IMR-90 (cell line): Measurements from ENCODE around the gene TMEM184B. TPM values are rescaled to one million over a fixed set of nuclear protein-coding genes. Genes with fewer than 3 reads are reported as not detected.

Experiments used
- ATAC-seq: fragments of 200-7000 bp; cut with Tn5 transposase; 2 replicates; pipeline ENCODE4 v1.9.1; 2020; ENCODE audit warnings: low read depth, mild to moderate bottlenecking, moderate library complexity
- BruUV-seq: library from RNA; stranded (reverse); fragments of 400-500 nt; replicated peaks from 2 replicates; lab custom pipeline; 2021; lab: Mats Ljungman, UMichigan
- CTCF ChIA-PET: fragments of 300-600 bp; formaldehyde crosslinking; extraction: SDS; loops from one replicate; lab custom pipeline; 2021; ENCODE audit warnings: antibody characterized with exemption; lab: Yijun Ruan, JAX
- POLR2A ChIA-PET: fragments of 300-600 bp; sonication (Branson Sonifier 250); formaldehyde crosslinking; loops from one replicate; lab custom pipeline; 2022; ENCODE audit warnings: antibody characterized with exemption; ENCODE audit not compliant: unreplicated experiment; lab: Charles Lee
- DNase-seq: peaks from one replicate; pipeline ENCODE4 v3.0.0; 2013
- H2AFZ ChIP-seq: replicated peaks from 2 replicates; pipeline ENCODE3; 2013; ENCODE audit warnings: low read length, mild to moderate bottlenecking; ENCODE audit not compliant: poor library complexity
- H2AK5ac ChIP-seq: 2 replicates; pipeline ENCODE4 v1.6.1; 2013; ENCODE audit warnings: low read depth, low read length, inconsistent platforms
- H2AK9ac ChIP-seq: replicated peaks from 2 replicates; pipeline ENCODE3; 2013; ENCODE audit warnings: mild to moderate bottlenecking, low read depth, low read length, moderate library complexity; ENCODE audit not compliant: poor library complexity
- H2BK120ac ChIP-seq: 2 replicates; pipeline ENCODE4 v1.6.1; 2013; ENCODE audit warnings: low read depth, low read length, inconsistent platforms
- H2BK15ac ChIP-seq: 3 replicates; pipeline ENCODE4 v1.6.1; 2013; ENCODE audit warnings: low read depth, low read length, inconsistent platforms
- H2BK20ac ChIP-seq: 2 replicates; pipeline ENCODE4 v1.6.1; 2013; ENCODE audit warnings: low read depth, mild to moderate bottlenecking, inconsistent platforms, low read length, moderate library complexity
- H2BK5ac ChIP-seq: 2 replicates; pipeline ENCODE4 v1.6.1; 2013; ENCODE audit warnings: mild to moderate bottlenecking, low read depth, low read length, inconsistent platforms; ENCODE audit not compliant: poor library complexity, severe bottlenecking
- H3K14ac ChIP-seq: replicated peaks from 2 replicates; pipeline ENCODE4 v1.6.1; 2013; ENCODE audit warnings: low read depth, low read length, inconsistent platforms
- H3K18ac ChIP-seq: 2 replicates; pipeline ENCODE4 v1.6.1; 2013; ENCODE audit warnings: low read depth, low read length, control low read depth
- H3K23ac ChIP-seq: 2 replicates; pipeline ENCODE4 v1.6.1; 2013; ENCODE audit warnings: low read depth, low read length, inconsistent platforms
- H3K27ac ChIP-seq: 2 replicates; pipeline ENCODE4 v1.5.1; 2013; ENCODE audit warnings: mild to moderate bottlenecking, control low read depth, low read length; ENCODE audit not compliant: insufficient read depth
- H3K27me3 ChIP-seq: 2 replicates; pipeline ENCODE4 v1.6.1; 2013; ENCODE audit warnings: low read length; ENCODE audit not compliant: control insufficient read depth, insufficient read depth
- H3K36me3 ChIP-seq: 2 replicates; pipeline ENCODE4 v1.6.1; 2013; ENCODE audit warnings: low read length, mixed read lengths; ENCODE audit not compliant: control insufficient read depth, insufficient read depth
- H3K4ac ChIP-seq: 2 replicates; pipeline ENCODE4 v1.6.1; 2013; ENCODE audit warnings: low read depth, low read length, inconsistent platforms
- H3K4me1 ChIP-seq: 2 replicates; pipeline ENCODE4 v1.6.1; 2013; ENCODE audit warnings: low read length, mixed read lengths; ENCODE audit not compliant: control insufficient read depth, insufficient read depth
- H3K4me2 ChIP-seq: 2 replicates; pipeline ENCODE4 v1.6.1; 2013; ENCODE audit warnings: low read depth, mild to moderate bottlenecking, control low read depth, low read length, moderate library complexity
- H3K4me3 ChIP-seq: 2 replicates; pipeline ENCODE4 v1.5.1; 2013; ENCODE audit warnings: low read depth, mild to moderate bottlenecking, control low read depth, low read length, moderate library complexity; ENCODE audit not compliant: insufficient read depth
- H3K56ac ChIP-seq: 2 replicates; pipeline ENCODE4 v1.6.1; 2013; ENCODE audit warnings: low read length, inconsistent platforms; ENCODE audit not compliant: insufficient read depth; ENCODE audit errors: extremely low read depth
- H3K79me1 ChIP-seq, 2 experiments: 2 replicates each; pipeline ENCODE4 v1.6.1; 2013; ENCODE audit warnings: low read length in 2 of 2, inconsistent platforms in 1 of 2, low read depth in 1 of 2
- H3K9ac ChIP-seq: 2 replicates; pipeline ENCODE4 v1.6.1; 2013; ENCODE audit warnings: low read depth, low read length, control low read depth
- H3K9me1 ChIP-seq: 2 replicates; pipeline ENCODE4 v1.6.1; 2013; ENCODE audit warnings: low read length, inconsistent platforms; ENCODE audit not compliant: insufficient read depth
- H3K9me3 ChIP-seq: 2 replicates; pipeline ENCODE4 v1.6.1; 2013; ENCODE audit warnings: low read length; ENCODE audit not compliant: control insufficient read depth, insufficient read depth
- H4K20me1 ChIP-seq: 2 replicates; pipeline ENCODE4 v1.6.1; 2013; ENCODE audit warnings: low read length, inconsistent platforms; ENCODE audit not compliant: insufficient read depth
- H4K5ac ChIP-seq: 2 replicates; pipeline ENCODE4 v1.6.1; 2013; ENCODE audit warnings: mild to moderate bottlenecking, low read depth, low read length, control low read depth
- H4K8ac ChIP-seq, 2 experiments: 2 replicates each; pipeline ENCODE4 v1.6.1; 2013; ENCODE audit warnings: low read depth in 2 of 2, low read length in 2 of 2, control low read depth in 1 of 2, inconsistent platforms in 1 of 2
- H4K91ac ChIP-seq: 2 replicates; pipeline ENCODE4 v1.6.1; 2013; ENCODE audit warnings: low read depth, low read length, inconsistent platforms; ENCODE audit not compliant: insufficient read depth
- ELK1 ChIP-seq: fragments of 150-350 bp; IDR thresholded peaks from 2 replicates; pipeline ENCODE4 v1.6.1; 2016; ENCODE audit warnings: low read depth, mild to moderate bottlenecking, low read length, moderate library complexity, borderline replicate concordance
- MAFK ChIP-seq: IDR thresholded peaks from 2 replicates; pipeline ENCODE4 v1.6.1; 2012; ENCODE audit warnings: low read depth, low read length, improper control_type of control experiment
- MXI1 ChIP-seq: IDR thresholded peaks from 2 replicates; pipeline ENCODE4 v1.6.1; 2012; ENCODE audit warnings: low read depth, mild to moderate bottlenecking, low read length, moderate library complexity, borderline replicate concordance
- NFE2L2 ChIP-seq: fragments of 150-350 bp; IDR thresholded peaks from 2 replicates; pipeline ENCODE4 v1.6.1; 2016; ENCODE audit warnings: low read depth, mild to moderate bottlenecking, low read length
- POLR2A ChIP-seq: IDR thresholded peaks from 2 replicates; pipeline ENCODE4 v1.6.1; 2012; ENCODE audit warnings: mild to moderate bottlenecking, low read depth, low read length
- RCOR1 ChIP-seq: IDR thresholded peaks from 2 replicates; pipeline ENCODE4 v1.6.1; 2012; ENCODE audit warnings: mild to moderate bottlenecking, low read length, improper control_type of control experiment; ENCODE audit not compliant: insufficient replicate concordance
- SMC3 ChIP-seq: fragments of 150-350 bp; IDR thresholded peaks from 2 replicates; pipeline ENCODE4 v1.6.1; 2016; ENCODE audit warnings: low read depth, mild to moderate bottlenecking, antibody characterized with exemption, low read length, moderate library complexity
- USF2 ChIP-seq: fragments of 150-350 bp; IDR thresholded peaks from 2 replicates; pipeline ENCODE4 v1.6.1; 2017; ENCODE audit warnings: mild to moderate bottlenecking, antibody characterized with exemption, low read length, low read depth
- WGBS, 2 experiments: methylation state at CpG; one replicate each; pipeline versions ENCODE4 v1.1.5 to v1.1.7; 2013; ENCODE audit warnings: missing lambda C conversion rate in 2 of 2; ENCODE audit not compliant: insufficient read length in 1 of 2; ENCODE audit errors: extremely low coverage in 2 of 2; 5-methylcytosine and 5-hydroxymethylcytosine counted together
- dilution Hi-C: fragments of 300-500 bp; cut with HindIII; formaldehyde crosslinking; loops from one replicate; pipeline ENCODE4 v1.14.3; 2018; ENCODE audit warnings: low sequenced_read_pairs; ENCODE audit not compliant: unreplicated experiment
- in situ Hi-C: fragments of 300-500 bp; cut with MboI; formaldehyde crosslinking; loops from 3 replicates; pipeline ENCODE4 v1.14.3; 2019; ENCODE audit warnings: low sequenced_read_pairs, inconsistent platforms, mixed read lengths
- intact Hi-C: fragments of 100-400 bp; cut with micrococcal nuclease; formaldehyde crosslinking; loops from 2 replicates; pipeline ENCODE4 v1.10.0; 2022
- polyA plus RNA-seq, 3 experiments: library from polyadenylated mRNA; depleted of rRNA; stranded (reverse); fragments of >200 nt; gene quantifications; 2 replicates each; pipeline ENCODE4 v1.2.3, GENCODE V29; 2012; ENCODE audit warnings: low replicate concordance in 1 of 3
- total RNA-seq: library from RNA; depleted of rRNA; stranded (reverse); fragments of >200 nt; gene quantifications from 2 replicates; pipeline ENCODE4 v1.2.3, GENCODE V29; 2012

Gene TMEM184B
- total and polyA plus RNA-seq, 2 of the 4 experiments (the other 2 are of a cell fraction) = 9.1 to 81.1 TPM

- TF ChIP-seq MAFK (no peak), NFE2L2 (no peak), USF2 (peak; percentile 41; the same call in 1 of the 2 replicates)
Measured at GRCh38 chr22:38239101-38239761, 33.6 kb downstream of the TMEM184B start (continued).

- WGBS, 2 experiments = 20% methylated on average over 8 of the region's 9 CpGs; no CpG with 5 or more reads in 1 of the 2 experiments
- ATAC-seq (peak; percentile 1; the same call in 1 of the 2 replicates), DNase-seq (peak; percentile 73)
- Histone ChIP-seq H3K9me1 (peaks cover 30% of the 10 kb centered on the region), H3K56ac (peak overlapping the region; percentile 71), H3K27me3 (no peaks in the 10 kb centered on the region), H3K9ac (no peak overlapping the region), H4K91ac (peak overlapping the region; percentile 98), H3K4ac (peak overlapping the region; percentile 96), H3K9me3 (no peaks in the 10 kb centered on the region), H2AFZ (peak overlapping the region; percentile 82), H4K8ac (peak overlapping the region; percentile 44 to 92), H4K5ac (peak overlapping the region; percentile 54; the same call in 1 of the 2 replicates), H3K18ac (peak overlapping the region; percentile 62), H2AK5ac (peak overlapping the region; percentile 88), H2AK9ac (peak overlapping the region; percentile 98), H2BK15ac (peak overlapping the region; percentile 65; the same call in 1 of the 3 replicates), H3K14ac (peak overlapping the region; percentile 95), H2BK20ac (peak overlapping the region; percentile 78), H2BK120ac (peak overlapping the region; percentile 96), H3K36me3 (peaks cover 31% of the 10 kb centered on the region), H3K4me3 (no peak overlapping the region), H3K27ac (peak overlapping the region; percentile 94), H3K4me2 (peak overlapping the region; percentile 59), H3K79me1 (peaks cover 10 to 88% of the 10 kb centered on the region in 2 experiments; a peak in 3 of 4 replicates), H2BK5ac (peak overlapping the region; percentile 99), H3K23ac (peak overlapping the region; percentile 92), H3K4me1 (peaks cover 31% of the 10 kb centered on the region), H4K20me1 (0 out of 2 replicates have a peak, but pooled peaks cover 3% of the 10 kb centered on the region)
- BruUV-seq = no TSS peak
- ChIA-PET CTCF (interaction anchor here (0.9 kb wide), 1 partner anchor 124 kb away, joined by 4 read pairs; no protein-coding TSS in a partner anchor), POLR2A (no interaction called here)
- TF ChIP-seq MXI1 (0 out of 2 replicates have a peak, but pooled peaks have one; percentile 19), ELK1 (no peak), SMC3 (no peak), RCOR1 (no peak), USF2 (no peak), POLR2A (0 out of 2 replicates have a peak, but pooled peaks have one; percentile 5)
- dilution Hi-C loops = no loop called here
- intact Hi-C loops = loop anchor here (2.0 kb wide), 1 partner anchor 78 kb away; the partner anchor contains the start of gene CSNK1E
- in situ Hi-C loops = no loop called here
Measured at GRCh38 chr22:38238519-38239071, 34.2 kb downstream of the TMEM184B start.
